8988T (cell line): ENCODE measurements around the gene CADPS2.

Experiments used
- DNase-seq: peaks from one replicate; pipeline ENCODE4 v3.0.0; 2011

Gene CADPS2

DNA sequence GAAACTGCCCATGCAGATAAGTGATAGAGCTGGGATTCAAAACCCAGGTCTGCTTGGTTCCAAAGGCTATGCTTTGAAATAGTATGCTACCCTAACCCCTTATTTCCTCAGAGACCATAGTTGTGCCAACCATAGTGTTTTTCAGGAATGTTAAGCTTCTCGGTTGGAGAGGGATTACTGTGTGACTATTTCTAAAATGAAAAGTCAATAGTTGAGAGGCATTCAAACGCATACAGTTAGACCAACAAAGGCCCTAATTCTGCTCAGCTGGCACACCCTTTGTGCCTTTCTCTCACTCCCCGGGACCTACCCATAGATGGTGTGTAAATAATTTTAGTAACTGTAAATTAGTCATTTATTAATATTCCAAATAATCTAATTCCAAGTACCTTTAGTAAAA is 118.9 kb downstream of the CADPS2 start:
- DNase-seq: no peak

DNA sequence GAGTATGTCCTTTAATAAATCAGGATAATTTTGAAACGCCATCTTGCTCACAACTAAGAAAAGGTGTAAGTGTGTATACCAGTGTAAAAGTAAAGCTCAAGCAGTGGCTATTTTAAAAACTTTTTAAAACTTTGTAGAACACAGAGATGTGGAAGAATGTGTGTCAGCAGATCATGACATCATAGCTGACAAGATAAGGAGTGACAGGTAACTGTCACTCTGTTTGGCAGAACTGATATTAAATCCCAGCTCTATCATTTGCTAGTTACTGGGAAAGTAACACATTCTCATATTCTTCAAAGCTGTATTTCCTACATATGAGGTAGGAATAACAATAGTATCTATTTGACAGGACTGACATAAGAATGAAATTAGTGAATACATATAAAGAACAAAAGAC is 119.7 kb downstream of the CADPS2 start:
- no peak for DNase-seq

DNA sequence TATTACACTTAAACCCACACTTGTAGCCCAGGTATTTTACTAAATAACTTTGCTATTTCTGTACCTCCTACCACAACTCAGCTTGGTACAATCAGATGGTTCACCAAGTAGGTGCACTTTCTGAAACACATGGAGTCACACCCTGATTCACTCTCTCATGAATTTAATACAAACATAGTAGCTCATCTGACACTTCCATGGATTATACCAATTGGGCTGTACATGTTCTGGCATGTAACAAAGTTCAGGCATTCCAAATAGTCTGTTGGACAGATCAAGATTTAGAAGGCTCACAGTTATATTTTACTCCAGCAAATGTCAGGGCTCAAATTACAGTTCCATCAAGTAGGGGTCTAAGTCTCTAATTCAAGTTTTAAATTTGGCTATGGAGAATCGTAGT is 121.4 kb downstream of the CADPS2 start:
- DNase-seq: no peak

DNA sequence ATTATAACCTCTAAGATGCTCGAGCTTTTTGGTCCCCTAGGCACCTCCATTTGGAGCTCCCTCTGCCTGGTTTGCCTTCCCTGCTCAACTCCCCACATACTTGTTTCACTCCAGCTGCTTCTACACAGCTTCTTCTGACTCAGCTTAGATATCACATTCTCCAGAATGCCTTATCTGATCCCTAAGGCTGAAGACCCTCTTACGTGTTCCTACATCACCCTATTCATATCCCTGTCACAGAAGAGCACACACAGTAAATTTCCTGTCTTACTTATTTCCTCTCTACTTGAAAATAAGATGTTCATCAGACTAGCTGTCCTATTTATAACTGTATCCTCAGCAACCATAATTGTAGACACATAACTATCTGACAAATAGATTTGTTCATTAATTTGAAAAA is 122.2 kb downstream of the CADPS2 start:
- no peak for DNase-seq

DNA sequence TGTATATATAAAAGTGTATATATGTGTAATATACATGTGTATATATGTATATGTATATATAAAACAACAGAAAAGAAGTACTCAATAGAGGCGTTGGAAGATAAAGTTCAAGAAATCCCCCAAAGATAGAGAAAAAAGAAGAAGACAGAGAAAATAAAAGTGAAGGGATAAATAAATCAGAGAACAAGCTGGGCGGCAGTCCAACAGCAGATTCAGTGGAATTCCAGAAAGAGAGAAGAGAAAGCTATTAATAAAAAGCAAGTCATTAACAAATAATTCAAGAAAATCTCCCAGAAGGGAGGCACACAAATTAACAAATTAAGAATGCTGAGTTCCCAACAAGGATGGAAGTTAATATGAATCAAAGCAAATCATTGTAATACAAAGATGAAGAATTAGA is 124.2 kb downstream of the CADPS2 start:
- DNase-seq: no peak

DNA sequence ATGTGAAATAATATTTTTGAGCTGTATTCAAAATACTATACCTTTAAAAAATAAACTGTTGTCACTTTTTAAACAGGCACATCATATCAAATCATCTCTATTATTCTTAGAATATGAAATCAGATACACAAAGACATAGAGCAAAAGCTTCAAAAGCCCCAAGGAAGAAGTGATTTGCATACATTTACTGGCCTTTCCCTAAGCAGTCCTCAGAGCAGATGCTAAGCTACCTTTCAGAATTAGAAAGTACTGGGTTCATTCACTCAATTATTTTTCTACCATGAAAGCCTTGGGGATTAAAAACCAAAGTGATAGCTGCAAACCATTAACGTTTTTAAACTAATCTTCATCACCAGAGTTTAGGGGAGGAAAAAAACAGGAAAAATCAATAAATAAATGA is 127.8 kb downstream of the CADPS2 start:
- DNase-seq: no peak

DNA sequence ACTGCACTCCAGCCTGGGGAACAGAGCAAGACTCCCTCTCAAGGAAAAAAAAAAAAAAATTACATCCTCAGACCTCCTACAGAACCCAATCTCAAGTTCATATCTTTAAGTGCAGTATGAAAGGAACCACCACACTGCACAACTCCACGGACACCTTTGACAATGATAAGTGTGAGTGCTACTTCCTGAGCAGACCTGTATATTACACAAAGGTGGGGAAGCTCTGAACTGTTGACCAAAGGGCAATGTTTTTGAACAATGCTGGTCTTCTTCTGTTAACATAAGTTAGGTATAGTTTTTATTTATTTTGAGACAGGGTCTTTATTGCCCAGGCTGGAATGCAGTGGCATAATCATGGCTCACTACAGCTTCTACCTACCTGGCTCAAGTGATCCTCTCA is 129.4 kb downstream of the CADPS2 start:
- no peak for DNase-seq

DNA sequence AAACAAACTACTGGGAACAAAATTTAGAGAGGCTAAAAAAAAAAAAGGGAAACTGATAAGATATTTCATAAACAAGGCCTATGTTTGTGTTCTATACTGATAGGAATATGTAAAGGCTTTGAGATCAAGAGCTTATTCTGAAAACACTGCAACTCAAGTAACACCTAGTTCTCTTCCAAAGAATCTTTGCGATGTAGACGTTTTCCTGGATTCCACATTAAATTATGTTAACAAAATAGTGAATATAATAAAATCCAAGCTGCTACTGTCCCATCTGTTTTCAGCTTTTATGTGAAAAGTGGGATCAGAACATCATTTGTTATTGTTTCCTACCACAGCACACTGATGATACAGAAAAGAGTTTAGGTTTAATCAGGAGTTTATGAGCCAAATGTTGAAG is 130.6 kb downstream of the CADPS2 start:
- no peak for DNase-seq

DNA sequence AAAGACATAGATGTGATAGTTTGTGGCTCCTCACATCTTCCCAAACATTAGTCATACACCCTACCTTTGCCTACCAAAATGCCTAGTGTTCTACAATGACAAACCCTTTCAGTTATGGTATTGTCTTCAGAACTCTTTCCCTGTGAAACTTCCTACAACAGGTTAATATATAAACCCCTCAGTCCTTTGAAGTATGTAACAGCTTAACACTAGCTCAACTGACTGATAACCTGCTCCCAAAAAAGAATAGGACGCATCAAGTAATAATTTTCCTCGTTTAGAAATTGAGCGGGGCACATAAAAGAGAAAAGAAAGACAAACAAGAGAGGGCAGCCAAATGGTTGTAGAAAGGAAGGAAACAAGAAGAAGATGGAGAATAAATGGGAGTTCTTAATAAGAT is 133.7 kb downstream of the CADPS2 start:
- no peak for DNase-seq

DNA sequence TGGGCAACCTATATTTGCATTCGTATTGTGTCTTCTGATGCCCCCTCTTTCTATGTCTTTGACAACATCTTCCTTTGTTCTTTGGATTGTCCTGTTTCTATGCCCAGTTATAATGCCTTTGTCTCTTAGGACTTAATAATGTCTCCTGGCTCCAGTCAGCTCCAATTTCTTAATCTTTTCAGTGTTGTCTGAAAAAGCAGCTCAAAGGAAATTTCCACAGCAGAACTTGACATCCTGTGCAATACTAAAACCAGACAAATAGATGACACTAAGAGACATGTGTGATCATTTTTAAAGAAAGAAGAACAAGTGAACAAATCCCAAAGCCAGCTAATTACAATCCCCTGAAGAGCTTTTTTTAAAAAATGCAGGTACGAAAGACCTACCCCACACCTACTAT is 135.9 kb downstream of the CADPS2 start:
- DNase-seq: no peak

DNA sequence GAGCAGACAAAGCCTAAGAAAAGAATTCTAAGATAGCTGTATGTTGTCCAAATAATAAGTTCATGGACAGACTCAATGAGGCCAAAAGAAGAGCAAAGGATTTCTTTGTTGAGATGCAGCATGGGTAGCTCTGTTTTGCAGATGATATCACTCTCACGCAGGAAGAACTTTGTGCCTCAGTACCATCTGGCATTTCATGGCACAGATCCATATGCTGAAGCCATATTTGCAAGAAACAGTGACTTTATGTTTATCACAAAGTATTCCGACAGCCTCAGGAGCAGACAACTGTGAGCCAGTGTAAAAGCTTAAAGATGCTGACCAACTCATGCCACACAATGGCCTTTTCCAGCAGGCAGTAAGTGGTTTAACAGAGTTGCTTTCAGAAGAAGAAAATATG is 138.1 kb downstream of the CADPS2 start:
- no peak for DNase-seq

DNA sequence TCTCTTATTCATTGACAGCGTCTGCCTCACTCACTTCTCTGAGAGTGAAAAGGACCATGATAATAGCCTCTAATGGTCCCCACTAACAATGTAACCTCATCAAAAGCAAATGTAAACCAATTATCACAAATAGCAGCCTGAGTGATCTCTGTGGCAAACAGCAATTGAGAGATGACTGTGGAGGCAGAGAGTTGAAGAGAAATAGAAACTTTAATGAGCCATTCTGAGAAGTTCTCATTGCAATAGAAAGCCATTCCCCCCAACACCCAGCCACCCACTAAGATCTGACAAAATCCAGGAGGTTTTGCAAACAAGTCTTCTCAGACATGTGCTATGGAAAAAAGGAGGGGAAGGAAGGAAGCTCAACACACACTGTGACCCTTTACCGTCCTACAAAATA is 139.3 kb downstream of the CADPS2 start:
- no peak for DNase-seq

DNA sequence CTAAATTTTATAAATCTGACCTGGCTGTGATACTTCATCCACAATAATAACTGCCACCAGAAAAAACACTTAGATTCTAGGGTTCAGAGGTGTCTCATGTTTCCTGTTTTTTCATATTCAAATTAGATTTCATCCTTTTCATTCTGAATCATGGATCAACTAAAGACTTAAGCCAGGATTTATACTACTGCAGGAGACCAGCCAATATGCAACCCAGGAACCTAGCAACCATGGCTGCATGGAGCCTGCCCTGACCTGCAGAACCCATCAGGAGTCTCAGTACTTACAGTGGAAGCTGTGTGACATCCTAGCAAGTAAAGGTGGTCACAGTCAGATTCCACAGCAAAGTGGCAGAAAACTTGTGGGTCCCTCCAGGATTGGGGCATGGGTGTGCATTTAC is 143.0 kb downstream of the CADPS2 start:
- DNase-seq: no peak

DNA sequence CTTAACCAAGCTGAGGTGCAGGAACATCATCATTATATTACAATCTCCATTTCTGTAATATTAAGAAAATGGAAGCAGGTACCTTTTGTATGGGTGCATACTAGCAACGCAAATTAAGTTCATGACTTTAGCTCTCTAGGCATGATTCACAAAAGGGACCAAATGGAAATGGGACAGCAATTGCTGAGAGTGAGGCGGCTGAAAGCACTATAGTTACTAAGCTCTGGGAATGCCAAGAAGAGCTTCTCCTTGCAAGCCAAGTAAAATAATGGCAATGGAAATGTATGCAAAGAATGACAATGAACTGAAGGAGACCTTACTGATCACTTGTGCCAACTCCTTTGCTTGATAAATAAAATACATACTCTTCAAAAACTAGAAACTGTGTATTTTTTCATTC is 147.3 kb downstream of the CADPS2 start:
- DNase-seq: no peak

DNA sequence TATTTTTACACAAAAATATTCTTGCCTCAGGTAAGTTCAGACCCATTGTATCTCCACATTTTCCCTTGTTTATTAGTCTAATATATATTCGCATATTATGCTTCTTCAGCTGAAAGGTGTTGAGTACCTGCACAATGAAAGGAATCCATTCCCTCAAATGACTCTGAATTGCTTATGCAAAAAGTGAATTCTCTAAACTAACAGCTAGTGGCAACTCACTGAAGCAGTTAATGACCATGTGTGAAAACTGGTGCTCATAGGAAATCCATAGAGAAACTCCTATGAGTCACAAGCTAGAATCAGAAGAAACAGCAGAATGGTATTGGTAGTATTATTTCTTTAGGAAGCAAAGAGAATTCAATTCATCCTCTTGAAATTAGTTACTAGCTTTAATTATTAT is 150.1 kb downstream of the CADPS2 start:
- DNase-seq: no peak

DNA sequence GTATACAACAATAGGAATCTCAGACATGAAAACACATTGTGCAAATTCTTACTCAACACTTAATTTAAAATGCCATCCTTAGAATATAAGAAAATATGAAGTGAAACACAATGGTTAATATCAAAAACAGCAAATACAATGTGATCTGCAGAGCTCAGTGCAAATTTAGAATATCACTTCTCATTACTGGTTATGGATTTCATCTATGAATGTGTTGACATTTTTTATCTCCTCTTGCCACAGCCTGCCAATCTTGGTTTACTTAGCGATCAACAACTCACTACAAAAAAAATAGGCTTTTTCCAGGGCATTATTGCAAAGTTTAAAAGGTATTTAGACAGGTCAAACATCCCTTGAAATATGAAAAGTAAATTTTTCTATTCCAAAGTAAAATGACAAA is 158.5 kb downstream of the CADPS2 start:
- DNase-seq: no peak

DNA sequence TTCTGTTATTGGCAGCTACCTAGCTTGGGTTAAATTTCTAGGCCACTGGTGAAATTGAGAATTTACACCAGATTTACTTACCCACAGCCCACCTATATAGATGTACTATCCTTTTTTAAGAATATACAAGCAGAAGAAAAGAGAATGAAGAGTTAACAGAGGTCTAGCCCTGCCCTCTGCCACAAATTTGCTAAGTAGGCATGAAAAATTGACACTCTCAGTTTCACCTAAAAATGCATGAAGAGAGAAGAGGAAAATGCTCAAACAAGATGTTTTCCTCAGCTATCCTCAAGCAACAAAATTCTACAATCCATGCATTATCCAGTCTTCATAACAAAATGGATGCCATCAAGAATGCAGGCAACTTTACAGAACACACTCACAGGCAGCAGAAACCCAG is 158.9 kb downstream of the CADPS2 start:
- DNase-seq: no peak

DNA sequence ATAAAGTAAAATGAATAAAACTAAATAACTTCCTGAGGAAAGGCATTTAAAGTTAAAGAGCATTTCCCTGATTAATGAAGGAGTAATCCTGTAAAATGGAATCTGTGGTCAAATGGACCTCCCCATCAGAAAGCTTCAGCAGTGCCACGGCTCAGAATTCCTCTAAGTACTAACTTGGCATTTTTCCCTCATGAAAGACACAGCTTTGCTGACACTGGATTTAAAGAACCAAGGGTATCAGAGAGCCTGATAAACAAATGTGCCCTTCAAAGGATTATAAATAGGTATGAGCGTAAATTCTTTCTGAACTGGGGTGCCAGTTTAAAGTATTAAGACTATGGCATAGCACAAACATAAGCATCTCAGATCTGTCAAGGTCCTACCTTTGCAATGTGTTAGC is 159.4 kb downstream of the CADPS2 start:
- no peak for DNase-seq

DNA sequence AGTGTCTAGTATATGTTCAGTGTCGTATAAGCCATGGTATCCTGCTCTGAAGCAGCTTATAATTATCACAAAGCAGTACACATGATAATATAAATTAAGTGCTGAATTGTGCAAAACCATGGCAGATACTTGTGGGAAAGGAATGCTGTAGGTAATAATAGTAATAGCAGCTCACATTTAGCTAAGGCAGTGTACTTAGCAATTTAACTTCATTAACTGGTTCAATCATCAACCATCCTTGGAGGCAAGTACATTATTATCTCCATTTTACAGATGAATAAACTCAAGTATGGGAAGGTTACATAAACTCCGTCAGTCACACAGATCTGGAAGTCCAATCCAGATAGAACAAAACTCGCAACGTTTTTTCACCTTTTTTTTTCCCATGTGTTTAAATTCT is 161.9 kb downstream of the CADPS2 start:
- no peak for DNase-seq

DNA sequence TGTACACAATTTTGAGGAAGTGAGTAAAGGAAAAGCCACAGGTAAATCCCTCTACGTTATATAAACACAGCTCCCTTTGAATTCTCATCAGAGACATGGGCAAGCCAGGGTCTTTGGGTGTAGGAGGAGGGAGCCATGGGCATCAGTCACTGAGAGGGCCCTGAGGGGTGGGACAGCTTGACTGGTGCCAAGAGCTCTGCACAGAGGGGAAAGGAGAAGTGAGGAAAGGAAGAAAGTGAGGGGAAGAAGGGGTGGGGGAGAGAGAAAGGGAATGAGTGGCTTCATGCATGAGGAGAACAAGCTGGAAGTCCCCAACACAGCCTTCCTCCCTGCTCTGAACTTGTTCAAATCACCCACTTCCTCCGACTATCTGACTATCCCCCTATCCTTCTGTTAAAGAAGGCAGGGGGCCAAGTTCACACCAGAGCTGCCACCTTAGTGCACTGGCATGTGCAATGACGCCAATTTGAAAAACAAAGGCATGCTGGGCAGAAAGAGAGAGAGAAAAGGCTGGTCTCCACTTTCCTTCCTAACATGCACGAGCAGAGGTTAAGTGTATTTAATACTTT is 167.2 kb downstream of the CADPS2 start:
- DNase-seq: no peak

DNA sequence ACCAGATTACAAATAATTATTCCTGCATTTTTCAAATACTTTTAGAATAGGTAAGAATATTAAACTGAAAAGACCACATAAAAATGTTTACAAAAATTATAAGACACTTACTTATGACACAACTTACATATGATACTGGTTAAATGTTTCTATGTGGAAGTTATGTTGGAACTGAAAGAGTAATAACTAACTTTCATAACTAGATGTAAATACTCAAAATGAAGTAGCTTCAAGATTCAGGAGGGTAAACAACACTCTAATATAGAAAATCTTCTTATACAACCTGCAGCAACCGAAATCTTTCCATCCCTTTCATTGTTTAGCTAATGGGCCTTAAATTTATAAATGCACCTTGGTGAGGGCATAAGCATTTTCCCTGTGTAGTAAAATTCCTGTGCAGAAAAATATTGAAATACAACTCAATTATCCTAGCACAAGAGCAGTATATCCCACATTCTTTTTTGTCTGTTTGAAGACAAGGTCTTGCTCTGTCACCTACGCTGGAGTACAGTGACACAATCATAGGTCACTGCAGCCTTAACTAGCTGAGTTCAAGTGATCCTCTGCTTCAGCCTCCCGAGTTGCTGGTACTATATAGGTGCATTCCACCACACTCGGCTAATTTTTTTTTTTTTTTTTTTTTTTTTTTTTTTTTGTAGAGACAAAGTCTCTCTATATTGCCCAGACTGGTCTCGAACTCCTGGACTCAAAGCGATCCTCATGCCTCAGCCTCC is 168.7 kb downstream of the CADPS2 start:
- DNase-seq: no peak

DNA sequence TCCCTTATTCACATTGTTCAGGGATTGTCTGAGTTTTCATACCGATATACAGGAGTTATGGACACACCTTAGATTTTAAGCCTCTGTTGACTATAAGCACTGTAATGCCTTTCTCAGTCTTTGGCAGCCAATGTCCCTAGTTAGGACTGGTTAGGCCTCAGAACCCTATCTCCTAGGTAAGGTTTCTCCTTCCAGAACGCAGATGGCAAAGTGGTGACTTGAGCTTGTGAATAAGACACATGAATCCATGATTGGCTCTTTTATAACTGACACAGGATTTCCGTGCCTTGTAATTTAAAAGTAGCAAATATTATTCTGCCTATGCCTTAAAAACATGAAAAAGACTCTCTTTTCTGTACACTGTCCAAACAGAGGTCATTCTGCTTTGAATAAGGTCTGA is 171.1 kb downstream of the CADPS2 start:
- no peak for DNase-seq

DNA sequence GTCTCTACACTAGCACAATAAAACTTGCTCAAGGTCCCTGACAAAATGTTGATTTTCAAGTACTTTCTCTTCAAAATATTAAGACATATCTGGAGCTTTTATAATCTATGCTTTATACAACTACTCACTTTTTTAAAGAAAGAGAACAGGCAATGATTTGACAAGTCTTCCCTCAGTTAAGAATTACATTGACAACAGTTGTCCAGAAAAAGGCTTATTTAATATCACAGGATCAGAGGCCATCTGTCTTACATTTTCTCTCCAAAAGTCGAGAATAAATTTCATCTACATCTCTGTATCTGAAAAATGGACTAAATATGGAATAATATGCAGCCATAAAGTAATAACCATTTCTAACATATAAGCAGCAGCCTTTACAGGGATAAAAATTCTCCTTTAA is 175.3 kb downstream of the CADPS2 start:
- no peak for DNase-seq

DNA sequence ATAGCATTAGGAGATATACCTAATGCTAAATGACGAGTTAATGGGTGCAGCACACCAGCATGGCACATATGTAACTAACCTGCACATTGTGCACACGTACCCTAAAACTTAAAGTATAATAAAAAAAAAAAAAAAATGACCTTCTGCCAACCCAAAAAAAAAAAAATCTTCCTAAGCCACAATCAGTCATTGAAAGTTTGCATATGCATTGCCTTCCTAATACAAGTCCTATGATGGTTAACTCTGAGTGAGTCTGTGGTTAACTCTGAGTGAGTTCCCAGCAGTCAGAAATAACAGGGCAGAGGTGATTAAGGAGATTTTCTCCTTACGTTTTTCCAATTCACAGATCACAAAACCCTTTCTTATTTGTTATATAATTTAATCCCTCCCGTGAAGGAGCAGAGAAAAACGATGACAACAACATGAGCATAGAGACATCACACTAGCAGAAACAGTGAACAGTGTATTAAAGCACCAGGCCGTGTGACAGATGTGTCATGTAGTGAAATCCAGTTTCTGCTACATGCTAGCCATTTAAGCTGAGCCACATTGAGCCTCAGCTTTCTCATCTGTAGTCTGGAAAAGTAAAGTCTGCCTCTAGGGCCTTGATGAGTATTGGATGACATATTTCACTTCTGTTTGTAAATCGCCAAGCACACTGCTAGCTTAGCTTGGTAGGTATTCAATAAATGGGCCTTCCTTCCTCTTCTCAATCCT is 176.2 kb downstream of the CADPS2 start:
- DNase-seq: no peak

DNA sequence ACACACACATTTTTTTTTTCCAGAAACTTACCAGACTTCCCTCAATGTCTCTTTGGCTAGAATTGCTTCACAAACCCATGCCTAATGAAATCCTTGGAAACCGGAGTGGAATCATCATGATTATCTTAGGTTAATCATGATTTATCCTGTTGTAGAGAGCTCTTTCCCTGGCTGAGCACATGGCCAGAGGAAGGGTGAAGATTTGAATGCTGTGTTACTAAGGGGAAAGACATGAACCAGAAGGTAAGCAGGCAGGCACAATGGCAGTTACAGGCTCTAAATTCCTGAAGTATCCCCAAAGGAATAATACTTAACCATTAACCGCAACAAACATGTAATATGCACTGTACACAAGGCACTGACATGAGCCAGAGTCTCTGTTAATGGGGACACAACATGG is 179.4 kb downstream of the CADPS2 start:
- no peak for DNase-seq
